HUES6 (cell line): ENCODE results near the gene CERS1.

Experiments
- H3K27ac ChIP-seq: 2 replicates; pipeline ENCODE4 v1.7.0; 2013; ENCODE audit warnings: low read depth, mild to moderate bottlenecking, low read length, inconsistent platforms
- H3K27me3 ChIP-seq: 2 replicates; pipeline ENCODE4 v1.6.1; 2013; ENCODE audit warnings: low read length; ENCODE audit not compliant: control insufficient read depth, insufficient read depth
- H3K36me3 ChIP-seq: 2 replicates; pipeline ENCODE4 v1.6.1; 2013; ENCODE audit warnings: low read length; ENCODE audit not compliant: control insufficient read depth, insufficient read depth
- H3K4me1 ChIP-seq: 2 replicates; pipeline ENCODE4 v1.6.1; 2013; ENCODE audit warnings: low read length; ENCODE audit not compliant: control insufficient read depth, insufficient read depth
- H3K4me3 ChIP-seq: 2 replicates; pipeline ENCODE4 v1.5.1; 2013; ENCODE audit warnings: low read depth, low read length
- H3K9ac ChIP-seq: one replicate; pipeline ENCODE4 v1.6.1; 2013; ENCODE audit warnings: mild to moderate bottlenecking, low read length
- H3K9me3 ChIP-seq: 2 replicates; pipeline ENCODE4 v1.6.1; 2013; ENCODE audit warnings: low read depth, low read length; ENCODE audit not compliant: control insufficient read depth, insufficient read depth

Gene CERS1

DNA sequence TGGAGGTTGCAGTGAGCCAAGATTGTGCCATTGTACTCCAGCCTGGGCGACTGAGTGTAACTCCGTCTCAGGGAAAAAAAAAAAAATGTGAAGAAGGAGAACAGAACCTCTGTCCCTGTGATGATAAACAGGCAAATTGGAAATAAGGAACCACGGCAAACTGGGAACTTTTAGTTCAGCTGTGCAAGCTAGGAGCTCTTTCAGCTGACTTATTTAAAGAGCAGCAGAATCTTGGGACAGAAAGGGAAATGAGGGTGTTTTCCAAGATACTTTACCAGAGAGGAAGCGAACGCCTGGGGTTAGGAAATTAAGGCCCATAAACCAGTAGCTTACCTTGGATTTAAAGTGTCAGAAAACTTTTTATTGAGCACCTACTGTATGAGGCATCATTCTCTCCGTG lies 67.2 kb downstream of the CERS1 start:
- peaks cover 10% of the 10 kb centered on the region for H3K27me3 ChIP-seq
- peaks cover 6% of the 10 kb centered on the region for H3K4me1 ChIP-seq
- no peak overlapping the region for H3K4me3 ChIP-seq
- no peak overlapping the region for H3K9ac ChIP-seq
- no peak overlapping the region for H3K27ac ChIP-seq
- peaks cover 7% of the 10 kb centered on the region; the same call in 1 of the 2 replicates for H3K9me3 ChIP-seq
- H3K36me3 ChIP-seq, result no peaks in the 10 kb centered on the region
